ENCODE measurements around the gene PAQR7. TPM values are rescaled to one million over a fixed set of nuclear protein-coding genes. Genes with fewer than 3 reads are reported as not detected.

Gene PAQR7
- total and polyA plus RNA-seq, 11 donors = 1.1 to 5.7 (median 2.0) TPM

GRCh38 chr1:25863486-25864262 lies 11.8 kb downstream of the PAQR7 start:
- H3K4me3 ChIP-seq = no peak overlapping the region
- H3K4me1 ChIP-seq = peaks cover 0 to 30% (median 6%) of the 10 kb centered on the region in 12 donors
- DNase-seq (no peak), ATAC-seq (no peak)
- H3K36me3 ChIP-seq = peaks cover 0 to 9% (median 0%) of the 10 kb centered on the region in 9 donors
- 93 to 95% (median 94%) methylated on average over 25 of the region's 25 CpGs for WGBS, 4 donors
- no peak overlapping the region for H3K27ac ChIP-seq
- intact Hi-C loops (cut with DNase I) = no loop called here
- TF ChIP-seq, protein P1, sequence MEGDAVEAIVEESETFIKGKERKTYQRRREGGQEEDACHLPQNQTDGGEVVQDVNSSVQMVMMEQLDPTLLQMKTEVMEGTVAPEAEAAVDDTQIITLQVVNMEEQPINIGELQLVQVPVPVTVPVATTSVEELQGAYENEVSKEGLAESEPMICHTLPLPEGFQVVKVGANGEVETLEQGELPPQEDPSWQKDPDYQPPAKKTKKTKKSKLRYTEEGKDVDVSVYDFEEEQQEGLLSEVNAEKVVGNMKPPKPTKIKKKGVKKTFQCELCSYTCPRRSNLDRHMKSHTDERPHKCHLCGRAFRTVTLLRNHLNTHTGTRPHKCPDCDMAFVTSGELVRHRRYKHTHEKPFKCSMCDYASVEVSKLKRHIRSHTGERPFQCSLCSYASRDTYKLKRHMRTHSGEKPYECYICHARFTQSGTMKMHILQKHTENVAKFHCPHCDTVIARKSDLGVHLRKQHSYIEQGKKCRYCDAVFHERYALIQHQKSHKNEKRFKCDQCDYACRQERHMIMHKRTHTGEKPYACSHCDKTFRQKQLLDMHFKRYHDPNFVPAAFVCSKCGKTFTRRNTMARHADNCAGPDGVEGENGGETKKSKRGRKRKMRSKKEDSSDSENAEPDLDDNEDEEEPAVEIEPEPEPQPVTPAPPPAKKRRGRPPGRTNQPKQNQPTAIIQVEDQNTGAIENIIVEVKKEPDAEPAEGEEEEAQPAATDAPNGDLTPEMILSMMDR (IDR thresholded peaks at IDR 0.05) = no peak
- no peak for TF ChIP-seq POLR2A (IDR thresholded peaks at IDR 0.05)
- no peaks in the 10 kb centered on the region for H3K27me3 ChIP-seq
- no peaks in the 10 kb centered on the region for H3K9me3 ChIP-seq

DNA sequence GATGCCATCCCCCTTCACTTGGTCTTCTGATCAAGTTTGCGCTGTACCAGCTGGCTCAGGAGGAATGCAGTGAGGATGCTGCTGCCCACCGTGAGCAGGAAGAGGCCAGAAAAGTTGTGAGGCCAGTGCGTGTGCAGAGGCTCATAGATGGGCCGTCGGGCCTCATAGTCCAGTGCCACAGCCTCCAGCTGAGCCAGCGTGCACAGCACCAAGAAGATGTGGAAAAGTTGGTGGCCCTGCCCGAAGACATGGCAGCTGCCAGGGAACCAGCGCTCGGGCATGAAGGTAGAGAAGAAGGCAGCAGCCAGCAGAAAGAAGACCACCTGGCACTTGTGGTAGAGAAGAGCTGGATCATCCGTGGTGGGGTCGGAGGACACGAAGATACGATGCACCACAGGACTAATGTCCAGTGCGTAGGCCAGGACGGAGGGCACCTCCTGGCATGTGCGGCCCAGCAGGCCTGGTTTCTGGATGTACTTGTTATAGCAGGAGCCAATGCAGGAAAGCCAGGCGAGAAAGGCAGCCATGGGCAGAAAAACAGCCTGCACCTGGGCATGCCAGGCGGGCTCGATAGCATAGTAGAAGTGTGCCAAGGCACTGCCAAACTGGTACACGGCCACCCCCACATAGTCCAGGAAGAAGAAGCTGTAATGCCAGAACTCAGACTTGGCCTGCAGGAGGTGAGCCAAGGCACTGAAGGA lies 12.6 kb downstream of the PAQR7 start:
- Histone ChIP-seq H3K4me3 (no peak overlapping the region), H3K9me3 (no peaks in the 10 kb centered on the region), H3K4me1 (peaks cover 0 to 32% (median 8%) of the 10 kb centered on the region in 12 donors), H3K27ac (no peak overlapping the region), H3K36me3 (peaks cover 0 to 9% (median 0%) of the 10 kb centered on the region in 9 donors), H3K27me3 (no peaks in the 10 kb centered on the region)
- TF ChIP-seq POLR2A (IDR thresholded peaks at IDR 0.05) = no peak
- TF ChIP-seq, protein P1 (IDR thresholded peaks at IDR 0.05) = no peak
- DNase-seq (no peak), ATAC-seq (no peak)
- WGBS, 4 donors = 94 to 96% (median 95%) methylated on average over 20 of the region's 20 CpGs
- intact Hi-C loops (cut with DNase I) = no loop called here

GRCh38 chr1:25861316-25862286 lies 13.9 kb downstream of the PAQR7 start:
- WGBS, 4 donors = 67 to 82% (median 76%) methylated on average over 16 of the region's 16 CpGs
- Histone ChIP-seq H3K27me3 (no peaks in the 10 kb centered on the region), H3K9me3 (no peaks in the 10 kb centered on the region), H3K36me3 (peaks cover 0 to 9% (median 0%) of the 10 kb centered on the region in 9 donors), H3K27ac (peak overlapping the region in 1 of 12 donors; percentile 90), H3K4me3 (peak overlapping the region in 2 of 12 donors; percentile 0 to 3), H3K4me1 (peaks cover 0 to 32% (median 8%) of the 10 kb centered on the region in 12 donors)
- ATAC-seq (no peak), DNase-seq (peak in 1 of 5 donors; percentile 51)
- intact Hi-C loops (cut with DNase I) = no loop called here
- TF ChIP-seq POLR2A (IDR thresholded peaks at IDR 0.05) = no peak
- TF ChIP-seq, protein P1 (IDR thresholded peaks at IDR 0.05) = no peak

Data from heart left ventricle (tissue), 16 donors.